Left colon (tissue), 2 donors: ENCODE measurements around the gene DZIP3. TPM values are rescaled to one million over a fixed set of nuclear protein-coding genes. Genes with fewer than 3 reads are reported as not detected.
A peak's percentile ranks its signal among the peaks of the same experiment; 100 is the strongest.
"Not testable (repeated sequence)": the region's sequence is repeated elsewhere in the genome, so short reads cannot be mapped to it uniquely, and the experiment has no call there.

Experiments used
- ATAC-seq: fragments of 200-7000 bp; cut with Tn5 transposase; one replicate; pipeline ENCODE4 v1.9.1; 2020; ENCODE audit warnings: mild to moderate bottlenecking, moderate library complexity
- DNase-seq, 2 donors: peaks; one replicate each; pipeline ENCODE4 v3.0.0-alpha.2; 2020
- intact Hi-C, 2 donors: fragments of 100-400 bp; cut with DNase I in 1 of 2; cut with micrococcal nuclease in 1 of 2; formaldehyde crosslinking; loops; one replicate each; pipeline versions ENCODE4 v1.11.2 to v1.14.0; 2022; cut with DNase I, micrococcal nuclease
- total RNA-seq, 2 donors: library from RNA; stranded (reverse); fragmentation: NEBNext Ultra II Directional; extraction: Animal tissue kit (Norgen Biotek cat#: 25700); gene quantifications; one replicate each; pipeline ENCODE4 v1.2.1, GENCODE V29; 2021
- donor health status: DM: no; HTN: no; CAD: no.
- donor health status: DM: yes; HTN: yes; CAD: no.

DZIP3 gene
- total RNA-seq, 2 donors from 2014 or later: 4.9 to 8.0 TPM

DNA sequence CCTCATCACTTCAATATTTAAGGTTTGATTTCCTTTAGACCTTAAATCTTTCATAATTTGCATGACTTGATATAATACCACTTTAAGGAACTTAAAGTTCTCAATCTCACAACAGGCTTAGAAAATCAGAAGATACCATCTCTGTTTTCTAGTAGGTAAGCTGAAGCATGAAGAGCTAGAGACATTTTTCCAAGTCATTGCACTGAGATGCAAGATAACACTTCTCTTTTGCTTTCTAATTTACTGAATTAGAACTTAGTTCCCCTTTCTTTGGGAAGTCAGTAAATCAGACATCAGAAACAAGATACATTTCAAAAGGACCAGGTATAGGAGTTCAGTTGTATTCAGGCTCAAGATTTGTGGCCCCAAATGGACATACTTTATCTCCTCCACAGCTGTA, 79.7 kb downstream of the DZIP3 start:
- no peak for DNase-seq
- no peak for ATAC-seq
- intact Hi-C loops: no loop called here

DNA sequence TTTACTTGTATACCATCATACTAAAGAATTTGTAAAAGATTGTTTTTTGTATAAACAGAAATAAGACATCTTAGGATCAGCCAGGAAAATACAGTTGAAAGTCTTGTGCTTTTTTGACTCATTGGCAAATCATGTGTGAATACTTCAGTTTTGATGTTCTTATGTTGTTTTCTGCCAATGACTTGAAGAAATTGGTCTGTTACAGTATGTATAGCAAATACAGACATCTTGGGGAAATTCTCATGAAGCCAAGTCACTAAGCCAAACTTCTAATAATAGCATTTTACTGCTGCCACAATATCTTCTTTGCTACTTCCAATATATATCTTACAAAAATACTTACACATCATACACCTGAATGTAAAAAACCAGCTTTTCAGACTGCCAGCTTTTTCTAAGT, 83.2 kb downstream of the DZIP3 start:
- intact Hi-C loops: no loop called here
- ATAC-seq: no peak
- DNase-seq: no peak

DNA sequence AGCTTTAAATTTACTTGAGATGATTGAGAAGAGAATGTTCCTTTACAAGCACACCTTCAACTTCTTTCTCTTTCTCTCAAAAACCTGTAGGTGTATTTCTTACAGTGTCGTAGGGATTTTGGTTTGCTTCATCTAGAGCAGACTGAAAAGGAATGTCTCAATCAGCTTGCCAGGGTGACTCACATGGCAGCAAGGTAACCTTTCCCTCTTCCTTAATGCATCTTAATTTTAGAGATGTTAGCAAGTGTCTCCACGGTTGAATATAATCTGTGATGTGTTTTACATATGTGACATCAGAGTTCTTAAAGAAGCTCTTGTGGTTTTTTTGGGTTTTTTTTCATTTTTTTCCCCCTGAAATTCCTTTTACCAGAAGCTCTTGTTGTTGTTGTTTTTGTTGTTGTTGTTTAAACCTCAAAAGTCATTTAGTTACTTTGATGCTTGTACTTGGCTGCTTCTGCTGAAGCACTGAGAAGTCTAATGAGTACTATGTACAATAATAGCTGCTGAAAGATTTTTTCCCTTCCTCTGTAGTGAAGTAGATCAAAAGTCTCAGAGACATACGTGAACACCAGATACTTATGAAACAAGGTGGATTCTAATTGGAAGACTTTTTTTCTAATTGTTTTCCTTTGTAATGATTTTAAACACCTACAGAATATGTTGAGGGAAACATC, 84.6 kb downstream of the DZIP3 start:
- DNase-seq: no peak
- no peak for ATAC-seq
- intact Hi-C loops: no loop called here

DNA sequence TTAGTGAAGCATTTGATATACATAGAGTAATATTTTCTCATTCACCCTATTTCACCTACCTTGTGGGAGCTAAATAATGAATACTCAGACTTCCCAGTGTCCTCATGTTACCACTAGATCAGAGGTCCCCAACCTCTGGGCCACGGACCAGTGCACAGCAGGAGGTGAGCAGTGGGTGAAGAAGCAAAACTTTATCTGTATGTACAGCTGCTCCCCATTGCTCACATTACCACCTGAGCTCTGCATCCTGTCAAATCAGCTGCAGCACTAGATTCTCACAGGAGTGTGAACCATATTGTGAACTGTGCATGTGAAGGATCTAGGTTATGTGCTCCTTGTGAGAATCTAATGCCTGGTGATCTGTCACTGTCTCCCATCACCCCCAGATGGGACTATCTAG, 88.3 kb downstream of the DZIP3 start:
- DNase-seq (no peak), ATAC-seq (no peak)
- intact Hi-C loops: no loop called here

DNA sequence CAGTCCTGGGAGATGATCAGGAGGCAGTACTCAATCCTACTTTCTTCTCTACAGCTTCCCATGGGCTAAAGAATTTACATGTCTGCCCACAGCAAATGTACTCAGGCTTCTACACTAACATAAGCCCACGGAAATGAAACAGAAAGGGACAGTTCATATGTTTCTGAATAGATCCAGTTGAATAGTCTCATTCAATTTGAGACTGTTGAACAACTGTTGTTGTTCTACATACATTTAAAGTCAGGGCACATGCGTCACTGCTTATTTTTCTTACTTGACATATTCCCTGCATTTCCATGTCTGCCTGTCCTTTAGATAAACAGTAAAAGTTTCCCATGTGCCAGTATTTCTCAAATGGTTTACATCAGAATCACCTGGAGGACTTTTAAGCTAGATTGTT, 102.8 kb downstream of the DZIP3 start:
- ATAC-seq, DNase-seq, intact Hi-C loops: not testable (repeated sequence)

DNA sequence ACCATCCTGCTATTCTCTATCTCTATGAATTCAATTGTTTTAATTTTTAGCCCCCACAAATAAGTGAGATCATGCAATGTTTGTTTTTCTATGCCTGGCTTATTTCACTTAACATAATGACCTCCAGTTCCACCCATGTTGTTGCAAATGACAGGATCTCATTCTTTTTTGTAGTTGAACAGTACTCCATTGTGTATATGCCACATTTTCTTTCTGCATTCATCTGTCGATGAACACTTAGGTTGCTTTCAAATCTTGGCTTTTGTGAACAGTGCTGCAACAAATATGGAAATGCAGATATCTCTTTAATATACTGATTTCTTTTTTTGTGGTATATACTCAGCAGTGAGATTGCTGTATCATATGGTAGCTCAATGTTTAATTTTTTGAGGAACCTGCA, 108.9 kb downstream of the DZIP3 start:
- ATAC-seq (no peak), DNase-seq (no peak)
- intact Hi-C loops: no loop called here

DNA sequence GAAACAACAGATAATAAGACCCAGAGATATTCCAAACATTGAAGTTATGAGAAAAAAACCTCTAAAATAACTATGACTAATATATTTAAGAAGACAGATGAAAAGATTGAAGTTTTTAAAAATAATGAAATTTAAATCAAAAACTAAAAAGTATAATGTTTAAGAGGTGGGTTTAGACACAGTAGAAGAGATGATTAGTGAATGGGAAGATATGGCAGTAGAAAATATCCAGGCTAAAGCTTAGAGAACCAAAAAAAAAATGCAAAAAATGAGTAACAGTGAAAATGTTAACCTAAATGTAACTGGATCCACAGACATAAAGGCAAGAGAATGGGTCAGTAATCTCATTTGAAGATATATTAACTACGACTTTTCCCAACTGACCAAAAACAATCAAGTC, 115.5 kb downstream of the DZIP3 start:
- DNase-seq (no peak), ATAC-seq (no peak)
- intact Hi-C loops: no loop called here

DNA sequence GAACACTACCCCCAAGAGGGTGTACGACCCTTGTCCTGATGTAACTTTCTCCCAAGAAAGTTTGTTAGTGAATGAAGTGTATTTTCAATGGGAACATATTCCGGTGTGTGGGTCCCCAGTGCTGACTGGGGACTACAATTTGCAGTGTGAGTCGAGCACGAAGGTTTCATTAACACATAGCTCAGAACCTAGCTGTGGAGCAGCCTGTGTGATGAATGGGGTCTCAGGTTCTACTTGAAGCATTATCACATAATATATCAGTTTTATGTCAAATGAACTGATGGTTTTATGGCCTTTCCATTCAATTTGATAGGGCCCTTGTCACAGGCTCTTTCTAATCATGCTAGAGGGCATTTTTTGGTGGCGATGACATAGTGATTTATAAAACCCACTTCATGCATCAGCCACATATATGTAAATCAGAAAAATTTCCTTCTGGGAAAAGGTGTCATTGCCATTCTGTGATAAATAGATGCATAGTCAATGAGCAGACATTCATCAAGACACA, 123.5 kb downstream of the DZIP3 start:
- no peak for ATAC-seq
- intact Hi-C loops: no loop called here
- no peak for DNase-seq

DNA sequence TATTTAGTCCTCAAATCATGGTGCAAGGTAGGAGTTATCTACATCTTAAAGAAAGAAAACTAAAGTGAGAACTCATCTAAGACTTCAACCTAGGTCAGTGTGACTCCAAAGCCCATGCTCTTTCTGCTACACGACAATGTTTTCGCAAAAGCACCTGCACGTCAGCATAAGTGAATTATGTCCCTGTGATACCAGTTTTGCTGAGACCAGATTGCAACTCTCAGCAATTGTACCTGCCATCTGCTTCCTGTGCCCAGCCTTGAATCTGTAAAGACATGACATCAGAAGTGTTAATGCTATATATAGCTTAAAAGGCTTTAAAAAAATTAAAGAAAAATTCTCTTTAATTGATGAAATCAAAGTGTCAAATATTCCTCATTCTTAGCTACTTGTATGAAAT, 124.3 kb downstream of the DZIP3 start:
- intact Hi-C loops: no loop called here
- ATAC-seq (no peak), DNase-seq (no peak)

DNA sequence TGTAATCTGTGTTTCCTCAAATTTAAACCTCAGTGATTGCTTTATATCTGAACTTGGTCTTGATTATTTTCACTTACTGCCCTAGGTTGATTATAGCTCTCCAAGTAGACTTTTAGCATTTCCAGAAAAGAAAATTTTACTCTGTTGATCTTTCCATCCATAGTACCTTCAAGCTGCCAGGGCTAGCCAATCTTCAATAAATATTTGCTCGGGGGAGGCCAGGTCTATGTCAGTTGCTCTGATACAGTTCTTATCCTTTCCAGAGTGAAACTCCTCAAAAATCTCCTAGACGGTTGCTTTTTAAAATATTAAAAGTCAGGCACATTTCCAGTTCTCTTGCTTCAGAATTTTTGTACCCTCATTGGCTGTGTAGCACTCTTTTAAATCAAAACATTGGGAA, 128.9 kb downstream of the DZIP3 start:
- ATAC-seq: no peak
- intact Hi-C loops: no loop called here
- no peak for DNase-seq

DNA sequence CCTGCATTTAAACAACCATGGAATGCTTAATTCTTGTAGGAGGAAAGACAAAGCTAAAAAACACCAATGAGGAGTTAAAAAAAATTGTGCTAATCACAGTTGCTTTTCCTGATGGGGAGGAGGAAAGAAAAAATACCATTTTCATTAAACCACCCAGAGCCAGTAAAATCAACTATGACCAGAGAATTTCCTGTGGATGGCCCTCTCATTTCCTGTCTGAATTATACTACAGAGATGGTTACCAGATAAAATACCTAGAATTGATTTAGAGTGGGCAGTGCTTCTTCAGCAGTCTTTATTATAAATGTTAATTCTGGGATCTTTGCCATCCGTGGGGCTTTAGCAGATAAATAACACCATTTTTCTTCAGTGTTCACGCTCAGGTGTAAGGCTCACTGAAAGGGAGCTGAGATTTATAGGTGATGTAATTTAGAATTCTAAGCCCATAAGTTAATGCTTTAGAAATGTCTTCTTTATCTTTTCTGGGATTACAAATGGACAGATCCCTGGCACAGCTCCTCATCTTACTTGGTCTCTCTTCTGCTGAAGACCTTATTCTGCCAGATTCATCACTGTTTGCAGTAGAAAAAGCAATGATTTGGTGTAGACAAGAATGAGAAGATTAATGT, 129.8 kb downstream of the DZIP3 start:
- DNase-seq (no peak), ATAC-seq (no peak)
- intact Hi-C loops: no loop called here

DNA sequence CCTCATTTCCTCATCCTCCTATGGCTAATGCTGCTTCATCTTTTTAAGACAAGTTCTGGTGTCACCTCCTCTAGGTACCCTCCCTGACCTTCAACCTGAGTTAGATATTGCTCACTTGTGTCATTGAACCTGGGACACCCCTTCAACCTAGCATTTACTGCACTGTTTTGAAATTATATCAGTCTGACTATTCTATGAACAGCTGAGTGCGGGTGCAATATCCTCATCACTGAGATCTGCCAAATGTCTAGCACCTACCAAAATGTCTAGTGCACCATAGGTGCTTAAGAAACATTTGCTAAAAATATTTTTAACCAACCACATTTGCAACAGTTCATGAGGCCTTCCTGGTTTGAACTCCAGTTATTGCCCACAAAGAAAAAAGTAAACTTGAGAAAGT, 133.2 kb downstream of the DZIP3 start:
- intact Hi-C loops: no loop called here

DNA sequence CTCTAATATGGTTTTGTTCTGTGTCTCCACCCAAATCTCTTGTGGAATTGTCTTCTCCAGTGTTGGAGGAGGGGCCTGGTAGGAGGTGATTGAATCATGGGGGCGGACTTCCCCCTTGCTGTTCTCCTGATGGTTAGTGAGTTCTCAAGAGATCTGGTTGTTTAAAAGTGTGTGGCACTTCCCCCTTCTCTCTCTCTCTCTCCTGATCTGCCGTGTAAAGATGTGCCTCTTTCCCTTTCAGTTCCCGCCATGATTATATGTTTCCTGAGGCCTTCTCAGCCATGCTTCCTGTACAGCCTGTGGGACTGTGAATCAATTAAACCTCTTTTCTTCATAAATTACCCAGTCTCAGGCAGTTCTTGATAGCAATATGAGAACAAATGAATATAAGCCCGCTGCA, 134.6 kb downstream of the DZIP3 start:
- intact Hi-C loops: no loop called here
- ATAC-seq (no peak), DNase-seq (no peak)

More for the DNA sequence above, 133.2 kb downstream of the DZIP3 start:
- DNase-seq (no peak), ATAC-seq (no peak)

DNA sequence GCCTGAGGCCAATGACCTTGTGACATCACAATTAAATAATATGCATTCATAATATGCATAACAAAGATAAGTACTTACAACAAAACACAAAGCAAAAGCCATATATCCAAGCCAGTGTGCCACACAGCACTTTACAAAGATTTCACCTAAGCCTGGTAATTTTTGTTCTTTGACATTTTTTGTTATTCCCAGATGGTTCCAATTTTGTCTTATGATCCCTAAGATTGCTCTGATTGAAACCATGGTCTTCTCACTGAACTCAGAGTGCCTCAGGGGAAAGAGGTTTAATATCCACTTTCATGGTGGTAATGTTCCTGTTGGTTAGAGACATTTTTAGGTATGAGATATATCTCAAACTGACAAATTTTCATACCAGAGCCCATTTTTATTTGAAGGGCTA, 138.6 kb downstream of the DZIP3 start:
- ATAC-seq: no peak
- DNase-seq: no peak
- intact Hi-C loops: no loop called here

DNA sequence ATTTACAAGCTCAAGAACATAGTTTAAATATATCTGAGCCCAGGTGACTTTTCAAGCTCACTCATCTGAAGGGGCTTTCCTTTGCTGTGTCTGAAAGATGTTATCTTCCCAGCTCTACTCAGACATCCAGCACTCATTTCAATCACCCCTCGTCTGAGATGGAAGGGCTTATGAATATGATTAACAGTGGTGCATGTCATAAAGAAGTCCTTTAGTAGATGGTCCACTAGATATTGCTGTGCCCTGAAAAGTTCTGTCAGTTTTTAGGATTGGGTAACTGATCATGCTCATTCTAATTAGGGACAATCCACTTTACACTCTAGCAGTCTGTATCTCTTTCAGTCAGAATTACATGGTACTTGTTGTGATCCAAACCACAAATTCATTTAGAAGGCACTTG, 139.4 kb downstream of the DZIP3 start:
- no peak for ATAC-seq
- no peak for DNase-seq
- intact Hi-C loops: no loop called here

DNA sequence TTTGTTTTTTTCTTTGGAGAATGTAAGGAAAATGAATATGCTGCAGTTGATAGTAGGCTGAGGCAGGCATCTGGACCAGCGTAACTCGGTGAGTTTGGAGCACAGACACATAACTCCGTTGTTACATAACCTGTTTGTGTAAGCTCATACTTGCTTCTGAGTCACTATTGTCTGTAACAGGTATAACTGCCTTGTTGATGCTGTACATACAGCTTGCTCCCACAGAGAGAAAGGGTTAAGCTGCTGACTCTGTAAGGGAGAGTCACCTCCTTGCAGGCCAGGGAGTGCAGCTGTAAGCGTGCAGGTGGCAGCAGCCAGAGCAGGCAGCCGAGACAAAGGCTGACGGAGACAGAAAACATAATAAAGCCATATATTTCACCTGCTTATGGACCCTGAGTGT, 147.3 kb downstream of the DZIP3 start:
- no peak for DNase-seq
- intact Hi-C loops: no loop called here
- ATAC-seq: peak; percentile 22

DNA sequence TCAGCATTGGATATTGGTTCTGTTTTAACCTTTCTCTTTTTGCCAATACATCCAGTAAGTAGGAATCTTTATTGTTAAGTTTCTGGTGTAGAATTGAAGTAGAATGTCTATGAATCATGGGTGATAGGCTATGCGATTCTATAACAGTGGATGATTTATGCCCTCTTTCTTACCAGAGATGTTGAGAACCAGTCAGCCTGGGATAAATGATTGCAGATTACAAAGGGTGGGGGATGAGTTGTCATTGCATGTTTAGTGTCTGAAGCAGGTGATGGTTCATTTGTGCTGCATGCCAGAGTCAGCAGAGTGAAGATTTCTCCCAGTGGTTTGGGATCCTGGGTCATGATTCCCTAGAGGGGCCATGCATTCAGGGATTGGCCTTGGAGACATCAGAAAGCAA, 153.4 kb downstream of the DZIP3 start:
- ATAC-seq (no peak), DNase-seq (no peak)
- intact Hi-C loops: no loop called here
